Measurements from ENCODE around the gene HK1.

GRCh38 chr10:69391158-69391557 lies 112.9 kb downstream of the HK1 start:
- TF ChIP-seq CTCF (IDR thresholded peaks at IDR 0.05; ENCODE audit: borderline replicate concordance, extremely low read depth, low read length, poor library complexity, severe bottlenecking): no peak
- TF ChIP-seq EZH2 (IDR thresholded peaks at IDR 0.05; ENCODE audit: borderline replicate concordance, low read depth, low read length, severe bottlenecking): no peak
